LNCaP clone FGC (cell line): ENCODE results near the gene FGFBP2.

Experiments used
- DNase-seq: peaks from one replicate; pipeline ENCODE4 v3.0.0-alpha.2; 2011; ENCODE audit warnings: low read depth
- H3K4me3 ChIP-seq: 2 replicates; pipeline ENCODE4 v1.5.1; 2011; ENCODE audit warnings: mild to moderate bottlenecking, low read depth, low read length, control low read depth
- CTCF ChIP-seq: IDR thresholded peaks from 2 replicates; pipeline ENCODE4 v1.5.1; 2012; ENCODE audit warnings: mild to moderate bottlenecking; ENCODE audit not compliant: control insufficient read depth, insufficient read depth; ENCODE audit errors: extremely low read depth

Gene FGFBP2

DNA sequence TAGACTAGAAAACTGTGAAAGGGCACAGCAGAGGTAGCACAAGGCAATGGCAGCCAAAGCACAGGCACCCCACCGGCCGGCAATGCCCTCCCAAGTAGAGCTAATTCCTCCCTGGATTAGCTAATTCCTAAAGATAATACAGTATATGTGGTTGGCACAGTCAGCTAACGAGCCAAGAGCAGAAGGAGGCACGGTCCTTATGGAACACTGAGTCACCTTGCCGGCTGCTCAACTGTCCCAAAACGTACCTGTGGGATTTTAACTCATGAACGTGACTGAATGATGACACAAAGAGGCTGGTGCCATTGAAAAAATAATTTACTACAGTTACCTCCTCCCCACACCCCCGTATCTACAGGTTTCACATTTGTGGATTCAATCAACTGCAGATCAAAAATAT, 15.3 kb downstream of the FGFBP2 start:
- H3K4me3 ChIP-seq, result no peak overlapping the region
- no peak for DNase-seq
- no peak for TF ChIP-seq CTCF

GRCh38 chr4:15945516-15945915, 17.5 kb downstream of the FGFBP2 start:
- no peak overlapping the region for H3K4me3 ChIP-seq
- no peak for DNase-seq
- no peak for TF ChIP-seq CTCF

DNA sequence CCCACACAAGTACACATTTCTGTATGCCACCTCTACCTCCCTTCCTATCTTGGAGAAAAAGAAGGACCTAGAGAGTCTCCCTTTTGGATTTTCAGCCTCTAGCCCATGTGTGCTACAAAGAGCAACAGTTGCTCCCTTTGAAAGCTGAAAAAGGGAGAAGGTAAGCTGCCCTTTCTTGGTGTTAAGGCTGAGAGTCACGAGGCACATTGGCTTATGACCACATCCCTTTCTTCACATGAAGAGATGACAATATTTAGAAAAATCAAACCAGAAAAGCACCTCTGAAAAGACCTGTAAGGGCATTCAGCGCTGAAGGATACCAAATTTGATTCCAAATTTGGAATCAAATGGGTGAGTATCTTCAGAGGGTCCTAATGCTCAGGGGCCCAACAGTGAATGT, 18.1 kb downstream of the FGFBP2 start:
- DNase-seq, result no peak
- no peak overlapping the region for H3K4me3 ChIP-seq
- no peak for TF ChIP-seq CTCF

GRCh38 chr4:15942283-15942682, 20.7 kb downstream of the FGFBP2 start:
- DNase-seq, result no peak
- TF ChIP-seq CTCF, result no peak

DNA sequence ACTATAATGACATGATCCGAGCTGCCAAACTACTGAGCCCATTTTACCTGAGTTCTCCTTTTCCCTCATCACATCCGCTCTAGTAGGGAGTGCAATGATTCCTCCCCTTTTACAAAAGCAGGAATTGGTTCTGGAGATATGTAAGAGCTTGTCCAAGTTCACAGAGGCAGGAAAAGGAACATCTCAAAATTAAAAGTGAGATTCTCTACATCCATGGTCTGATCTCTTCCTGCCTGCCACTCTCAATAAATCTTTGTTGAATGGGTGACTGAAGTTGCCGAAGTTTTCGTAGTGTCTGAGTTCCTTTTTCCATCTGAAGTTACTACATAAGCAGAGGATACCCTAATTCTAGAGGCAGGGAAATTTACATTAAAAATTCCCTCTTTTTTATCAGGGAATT, 24.3 kb downstream of the FGFBP2 start, which contains the start of gene FGFBP1:
Gene FGFBP1, minus strand, starts transcription at position 101 of the 400 bp plus-strand sequence. CDS start 2,108 bp downstream, outside the sequence.
- no peak for DNase-seq
- no peak for TF ChIP-seq CTCF
- no peak within 1 kb of the TSS for H3K4me3 ChIP-seq

More at GRCh38 chr4:15942283-15942682, 20.7 kb downstream of the FGFBP2 start:
- no peak overlapping the region for H3K4me3 ChIP-seq

DNA sequence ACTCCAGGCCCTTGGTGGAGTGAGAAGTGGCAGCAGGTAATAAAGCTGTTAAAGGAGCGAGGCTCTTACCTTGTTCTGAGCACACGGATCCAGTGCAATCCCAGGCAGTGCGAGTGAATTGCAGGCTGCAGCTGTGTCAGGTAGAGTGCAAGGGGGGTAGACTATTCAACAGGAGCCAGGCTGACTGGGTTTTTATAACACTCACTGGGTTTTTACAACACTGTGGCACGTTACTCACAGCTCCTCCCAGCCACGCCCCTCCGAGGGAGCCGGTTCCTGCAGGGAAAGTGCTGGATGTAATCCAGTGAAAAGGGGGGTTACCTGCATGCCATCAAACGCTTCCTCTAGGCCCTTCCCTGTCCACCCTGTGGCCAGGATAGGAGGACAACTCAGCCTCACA, 24.8 kb downstream of the FGFBP2 start:
- DNase-seq, result no peak
- H3K4me3 ChIP-seq, result no peak overlapping the region
- TF ChIP-seq CTCF, result no peak

- TF ChIP-seq CTCF, result no peak
- H3K4me3 ChIP-seq, result no peak overlapping the region
- DNase-seq, result no peak
Measured at GRCh38 chr4:15936495-15936894, 26.5 kb downstream of the FGFBP2 start.
